Right lobe of liver (tissue), 6 donors: ENCODE data around the gene OR52A5. TPM values are rescaled to one million over a fixed set of nuclear protein-coding genes. Genes with fewer than 3 reads are reported as not detected.

ENCODE experiments used
- ATAC-seq, 4 donors: fragments of 200-7000 bp; cut with Tn5 transposase; one replicate each; pipeline ENCODE4 v1.9.1; 2020; ENCODE audit warnings: mild to moderate bottlenecking in 4 of 4, moderate library complexity in 4 of 4
- DNase-seq, 3 donors: peaks; one replicate each; pipeline ENCODE4 v3.0.0-alpha.2; 2020
- H3K27ac ChIP-seq, 3 donors: fragments of 200-600 bp; one replicate each; pipeline ENCODE4 v1.8.0; 2022
- H3K27me3 ChIP-seq, 2 donors: fragments of 200-600 bp; one replicate each; pipeline ENCODE4 v1.8.0; 2022
- H3K36me3 ChIP-seq, 4 donors: fragments of 200-600 bp; sonication (generic) in 1 of 4; one replicate each; pipeline versions ENCODE4 v1.5.1 to v1.8.0; 2017 to 2022; ENCODE audit warnings: control low read depth in 1 of 4
- H3K4me1 ChIP-seq, 4 donors: fragments of 200-600 bp; sonication (generic) in 1 of 4; one replicate each; pipeline versions ENCODE4 v1.5.1 to v1.8.0; 2017 to 2022; ENCODE audit warnings: control low read depth in 1 of 4
- H3K4me3 ChIP-seq, 3 donors: fragments of 200-600 bp; one replicate each; pipeline ENCODE4 v1.8.0; 2022
- H3K9me3 ChIP-seq, 4 donors: fragments of 200-600 bp; sonication (generic) in 1 of 4; one replicate each; pipeline versions ENCODE4 v1.5.1 to v1.8.0; 2017 to 2022; ENCODE audit warnings: control low read depth in 1 of 4
- POLR2A ChIP-seq: fragments of 450-650 bp; IDR thresholded peaks from one replicate; pipeline ENCODE4 v1.6.1; 2017; ENCODE audit warnings: antibody characterized with exemption, mild to moderate bottlenecking
- WGBS: methylation state at CpG from one replicate; pipeline ENCODE4 v1.1.6; 2018; ENCODE audit warnings: low coverage, low lambda C conversion rate; ENCODE audit not compliant: insufficient coverage; ENCODE audit errors: missing lambda C conversion rate; 5-methylcytosine and 5-hydroxymethylcytosine counted together
- intact Hi-C, 2 donors: fragments of 100-400 bp; cut with DNase I; formaldehyde crosslinking; loops; one replicate each; pipeline versions ENCODE4 v1.11.2 to v1.14.1; 2022
- total RNA-seq, 6 experiments: library from RNA; depleted of rRNA in 2 of 6; stranded (reverse); fragments of >200 nt in 2 of 6; fragmentation: NEBNext Ultra II Directional in 3 of 6; extraction: Animal tissue kit (Norgen Biotek cat#: 25700) in 3 of 6; gene quantifications; one replicate each; pipeline versions ENCODE4 v1.1.0 to v1.2.4, GENCODE V29; 2016 to 2023
- TF ChIP-seq, protein P1 (sequence below), 4 donors: fragments of 200-600 bp in 3 of 4; fragments of 450-650 bp in 1 of 4; IDR thresholded peaks; one replicate each; pipeline versions ENCODE4 v1.5.1 to v1.8.0; 2016 to 2022; ENCODE audit warnings: antibody characterized with exemption in 4 of 4, mild to moderate bottlenecking in 2 of 4
- donor health status: DM: no; HTN: yes; CAD: no.
- donor health status: DM: no; HTN: no; CAD: no.
- donor health status: DM: no; HTN: no; CAD: no.
- donor health status: DM: no; HTN: yes; CAD: no.
- donor health status: DM: no; HTN: yes; CAD: no.

The OR52A5 gene
- total RNA-seq, 6 experiments from 2014 or later, result not detected

DNA sequence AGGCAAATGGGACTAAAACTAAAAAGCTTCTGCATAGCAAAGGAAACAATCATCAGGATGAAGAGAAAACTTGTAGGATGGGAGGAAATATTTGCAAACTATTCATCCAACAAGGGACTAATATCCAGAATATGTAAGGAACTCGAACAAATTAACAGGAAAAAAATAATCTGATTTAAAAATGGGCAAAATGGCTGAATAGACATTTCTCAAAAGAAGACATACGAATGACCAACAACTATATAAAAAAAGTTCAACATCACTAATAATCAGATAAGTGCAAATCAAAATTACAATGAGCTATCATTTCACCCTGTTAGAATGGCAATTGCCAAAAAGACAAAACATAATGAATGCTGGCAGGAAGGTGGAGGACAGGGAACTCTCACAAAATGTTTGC lies 56.8 kb downstream of the OR52A5 start:
- H3K36me3 ChIP-seq, result no peaks in the 10 kb centered on the region
- WGBS, result 38% methylated on average over 2 of the region's 2 CpGs
- no peak for DNase-seq
- no peaks in the 10 kb centered on the region for H3K9me3 ChIP-seq
- no peak overlapping the region for H3K4me3 ChIP-seq
- no peak for ATAC-seq
- peaks cover 0 to 2% of the 10 kb centered on the region in 2 donors for H3K27me3 ChIP-seq
- intact Hi-C loops, result no loop called here
- TF ChIP-seq, protein P1, sequence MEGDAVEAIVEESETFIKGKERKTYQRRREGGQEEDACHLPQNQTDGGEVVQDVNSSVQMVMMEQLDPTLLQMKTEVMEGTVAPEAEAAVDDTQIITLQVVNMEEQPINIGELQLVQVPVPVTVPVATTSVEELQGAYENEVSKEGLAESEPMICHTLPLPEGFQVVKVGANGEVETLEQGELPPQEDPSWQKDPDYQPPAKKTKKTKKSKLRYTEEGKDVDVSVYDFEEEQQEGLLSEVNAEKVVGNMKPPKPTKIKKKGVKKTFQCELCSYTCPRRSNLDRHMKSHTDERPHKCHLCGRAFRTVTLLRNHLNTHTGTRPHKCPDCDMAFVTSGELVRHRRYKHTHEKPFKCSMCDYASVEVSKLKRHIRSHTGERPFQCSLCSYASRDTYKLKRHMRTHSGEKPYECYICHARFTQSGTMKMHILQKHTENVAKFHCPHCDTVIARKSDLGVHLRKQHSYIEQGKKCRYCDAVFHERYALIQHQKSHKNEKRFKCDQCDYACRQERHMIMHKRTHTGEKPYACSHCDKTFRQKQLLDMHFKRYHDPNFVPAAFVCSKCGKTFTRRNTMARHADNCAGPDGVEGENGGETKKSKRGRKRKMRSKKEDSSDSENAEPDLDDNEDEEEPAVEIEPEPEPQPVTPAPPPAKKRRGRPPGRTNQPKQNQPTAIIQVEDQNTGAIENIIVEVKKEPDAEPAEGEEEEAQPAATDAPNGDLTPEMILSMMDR (IDR thresholded peaks at IDR 0.05), result no peak
- no peak for TF ChIP-seq POLR2A
- peaks cover 0 to 4% (median 0%) of the 10 kb centered on the region in 4 donors for H3K4me1 ChIP-seq
- H3K27ac ChIP-seq, result no peak overlapping the region

Other genes starting within 250 kb of the OR52A5 start
- gene OR51A7, start 234.6 kb downstream of the OR52A5 start, total RNA-seq, result not detected
- not detected for gene OR51G2, start 219.0 kb downstream of the OR52A5 start, total RNA-seq
- gene OR51G1, start 214.0 kb downstream of the OR52A5 start, total RNA-seq, result not detected
- gene OR51A4, start 190.8 kb downstream of the OR52A5 start, total RNA-seq, result not detected
- gene OR51A2, start 182.6 kb downstream of the OR52A5 start, total RNA-seq, result not detected
- gene OR51L1, start 143.5 kb downstream of the OR52A5 start, total RNA-seq, result not detected
- gene OR52J3, start 91.8 kb downstream of the OR52A5 start, total RNA-seq, result not detected
- gene OR52E2, start 78.7 kb downstream of the OR52A5 start, total RNA-seq, result not detected
- not detected for gene OR52E1, start 68.8 kb downstream of the OR52A5 start, total RNA-seq
- gene OR52A1, start 16.4 kb upstream of the OR52A5 start, total RNA-seq, result under 1 TPM in 1 of 6 experiments, not detected in 5; 0.04 TPM
- not detected for gene OR51V1, start 62.3 kb upstream of the OR52A5 start, total RNA-seq
- 1,000 to 10,000 TPM in 1 of 6 experiments, 100 to 1,000 TPM in 2, 10 to 100 TPM in 3; 25.1 to 1,416 (median 146) TPM for gene HBB, start 88.7 kb upstream of the OR52A5 start, total RNA-seq
- gene HBD, start 96.1 kb upstream of the OR52A5 start, total RNA-seq, result 10 to 100 TPM in 1 of 6 experiments, 1 to 10 TPM in 2, not detected in 3; 4.1 to 29.5 (median 9.7) TPM
- gene HBG1, start 111.5 kb upstream of the OR52A5 start, total RNA-seq, result not detected
- gene HBG2, start 116.4 kb upstream of the OR52A5 start, total RNA-seq, result not detected
- not detected for gene HBE1, start 131.6 kb upstream of the OR52A5 start, total RNA-seq
- gene OR51B4, start 163.6 kb upstream of the OR52A5 start, total RNA-seq, result not detected
- gene OR51B2, start 185.9 kb upstream of the OR52A5 start, total RNA-seq, result not detected
- gene OR51B5, start 205.2 kb upstream of the OR52A5 start, total RNA-seq, result under 1 TPM in 3 of 6 experiments, not detected in 3; 0.17 to 0.42 (median 0.28) TPM
- gene OR51B6, start 213.2 kb upstream of the OR52A5 start, total RNA-seq, result not detected
- not detected for gene OR51M1, start 245.5 kb upstream of the OR52A5 start, total RNA-seq